OCI-LY3 (cell line): ENCODE data around the gene PKD2L2.

Experiments used
- CTCF ChIP-seq: fragments of 200-600, 300-600 bp; sonication (generic); IDR thresholded peaks from 2 replicates; pipeline ENCODE4 v1.5.1; 2014; ENCODE audit warnings: antibody characterized with exemption, low read length, low read depth
- EZH2phosphoT487 ChIP-seq: fragments of 200-600 bp; shearing (Covaris generic); IDR thresholded peaks from 2 replicates; pipeline ENCODE4 v1.6.1; 2018; ENCODE audit warnings: antibody characterized with exemption, mixed run types, low read depth

GRCh38 chr5:137867664-137868063 is 21.6 kb upstream of the PKD2L2 start, which contains the start of gene MYOT:
- TF ChIP-seq CTCF (no peak), EZH2phosphoT487 (no peak)
